Kidney (tissue), 11 donors: Measurements from ENCODE around the gene FAM72D. TPM values are rescaled to one million over a fixed set of nuclear protein-coding genes. Genes with fewer than 3 reads are reported as not detected.
"Not testable (repeated sequence)": the region's sequence is repeated elsewhere in the genome, so short reads cannot be mapped to it uniquely, and the experiment has no call there.

ENCODE experiments used
- DNase-seq, 5 donors: peaks; one replicate each; pipeline ENCODE4 v3.0.0-alpha.2; 2013 to 2020
- FAIRE-seq: peaks from 2 replicates; lab custom pipeline; 2012; peaks lifted over from hg19 to GRCh38; lab: Jason Lieb, UNC
- H3K27ac ChIP-seq, 2 donors: one replicate each; pipeline ENCODE4 v1.7.0; 2013; ENCODE audit warnings: low read depth in 2 of 2, low read length in 2 of 2, inconsistent platforms in 1 of 2
- H3K27me3 ChIP-seq: one replicate; pipeline ENCODE4 v1.7.1; 2013; ENCODE audit warnings: low read length, inconsistent platforms; ENCODE audit not compliant: control insufficient read depth, insufficient read depth
- H3K36me3 ChIP-seq, 3 donors: one replicate each; pipeline versions ENCODE4 v1.7.0 to v1.7.1; 2013; ENCODE audit warnings: low read length in 3 of 3, control low read depth in 1 of 3, inconsistent platforms in 1 of 3; ENCODE audit not compliant: insufficient read depth in 3 of 3, control insufficient read depth in 2 of 3
- H3K4me1 ChIP-seq, 3 donors: one replicate each; pipeline versions ENCODE4 v1.7.0 to v1.7.1; 2013; ENCODE audit warnings: low read length in 3 of 3, inconsistent platforms in 1 of 3, low read depth in 1 of 3; ENCODE audit not compliant: control insufficient read depth in 2 of 3, insufficient read depth in 2 of 3
- H3K4me3 ChIP-seq, 3 donors: one replicate each; pipeline versions ENCODE4 v1.7.0 to v1.8.1; 2013; ENCODE audit warnings: low read length in 3 of 3, control low read depth in 1 of 3, inconsistent platforms in 1 of 3
- H3K9ac ChIP-seq, 3 donors: one replicate each; pipeline versions ENCODE4 v1.7.0 to v1.7.1; 2013; ENCODE audit warnings: low read length in 3 of 3, control low read depth in 1 of 3, inconsistent platforms in 1 of 3
- H3K9me3 ChIP-seq, 3 donors: one replicate each; pipeline versions ENCODE4 v1.7.0 to v1.7.1; 2013; ENCODE audit warnings: low read length in 3 of 3, control low read depth in 1 of 3, inconsistent platforms in 1 of 3; ENCODE audit not compliant: control insufficient read depth in 2 of 3, insufficient read depth in 1 of 3
- intact Hi-C: fragments of 100-400 bp; cut with DNase I; formaldehyde crosslinking; loops from one replicate; pipeline ENCODE4 v1.11.1; 2022
- polyA plus RNA-seq: library from polyadenylated mRNA; stranded (reverse); fragments of 350-450 nt; fragmentation: Illumina TruSeq; extraction: RNeasy Lipid Tissue Mini Kit (QIAGEN cat#74804); gene quantifications from one replicate; pipeline ENCODE4 v1.2.3, GENCODE V29; 2014; ENCODE audit warnings: low read depth, low replicate concordance; ENCODE audit not compliant: insufficient read depth
- total RNA-seq: library from RNA; stranded (reverse); fragmentation: NEBNext Ultra II Directional; extraction: Animal tissue kit (Norgen Biotek cat#: 25700); gene quantifications from one replicate; pipeline ENCODE4 v1.2.1, GENCODE V29; 2021
- donor health status: control.
- donor health status: control.
- donor health status: DM: yes; HTN: yes; CAD: no.
- donor health status: Normal renal cell carcinoma (clear cell type).

FAM72D gene
- total and polyA plus RNA-seq, 2 donors from 2014 or later: 0.24 TPM; not detected in 1

GRCh38 chr1:145101725-145102124 is 6.0 kb downstream of the FAM72D start:
- DNase-seq, H3K9me3 ChIP-seq, H3K27ac ChIP-seq, H3K27me3 ChIP-seq, H3K9ac ChIP-seq, H3K36me3 ChIP-seq, H3K4me1 ChIP-seq, H3K4me3 ChIP-seq, intact Hi-C loops, FAIRE-seq: not testable (repeated sequence)

GRCh38 chr1:145103294-145103693 is 7.5 kb downstream of the FAM72D start:
- H3K9ac ChIP-seq, FAIRE-seq, H3K4me3 ChIP-seq, H3K36me3 ChIP-seq, H3K27me3 ChIP-seq, H3K9me3 ChIP-seq, H3K4me1 ChIP-seq, H3K27ac ChIP-seq, DNase-seq, intact Hi-C loops: not testable (repeated sequence)

GRCh38 chr1:145111674-145112073 is 15.9 kb downstream of the FAM72D start:
- H3K9ac ChIP-seq, H3K27ac ChIP-seq, DNase-seq, H3K36me3 ChIP-seq, H3K9me3 ChIP-seq, H3K4me1 ChIP-seq, intact Hi-C loops, H3K27me3 ChIP-seq, FAIRE-seq, H3K4me3 ChIP-seq: not testable (repeated sequence)

GRCh38 chr1:145112703-145113102 is 16.9 kb downstream of the FAM72D start:
- FAIRE-seq, intact Hi-C loops, H3K4me3 ChIP-seq, H3K4me1 ChIP-seq, H3K9ac ChIP-seq, H3K9me3 ChIP-seq, H3K27me3 ChIP-seq, H3K27ac ChIP-seq, DNase-seq, H3K36me3 ChIP-seq: not testable (repeated sequence)

GRCh38 chr1:145114560-145115057 is 18.8 kb downstream of the FAM72D start:
- H3K27me3 ChIP-seq, H3K36me3 ChIP-seq, H3K4me3 ChIP-seq, FAIRE-seq, H3K9ac ChIP-seq, H3K9me3 ChIP-seq, DNase-seq, intact Hi-C loops, H3K27ac ChIP-seq, H3K4me1 ChIP-seq: not testable (repeated sequence)

- H3K4me1 ChIP-seq, H3K36me3 ChIP-seq, H3K27me3 ChIP-seq, DNase-seq, intact Hi-C loops, FAIRE-seq, H3K9me3 ChIP-seq, H3K4me3 ChIP-seq, H3K27ac ChIP-seq, H3K9ac ChIP-seq: not testable (repeated sequence)
Measured at GRCh38 chr1:145115587-145116493, 20.1 kb downstream of the FAM72D start.

GRCh38 chr1:145119842-145120241 is 24.1 kb downstream of the FAM72D start:
- intact Hi-C loops, H3K27ac ChIP-seq, H3K9ac ChIP-seq, H3K9me3 ChIP-seq, DNase-seq, H3K4me3 ChIP-seq, FAIRE-seq, H3K36me3 ChIP-seq, H3K4me1 ChIP-seq, H3K27me3 ChIP-seq: not testable (repeated sequence)

GRCh38 chr1:145122344-145123061 is 26.7 kb downstream of the FAM72D start:
- intact Hi-C loops, FAIRE-seq: not testable (repeated sequence)

More at GRCh38 chr1:145122344-145123061, 26.7 kb downstream of the FAM72D start:
- not testable (repeated sequence) for H3K27ac ChIP-seq, H3K9me3 ChIP-seq, DNase-seq, H3K4me1 ChIP-seq, H3K4me3 ChIP-seq, H3K36me3 ChIP-seq, H3K9ac ChIP-seq, H3K27me3 ChIP-seq
